ENCODE results near the gene GHRHR.

- no peak for TF ChIP-seq CTCF (IDR thresholded peaks at IDR 0.05)
- TF ChIP-seq POLR2AphosphoS5 (IDR thresholded peaks at IDR 0.05) = no peak
- TF ChIP-seq POLR2A (IDR thresholded peaks at IDR 0.05) = no peak
Observed at GRCh38 chr7:31019509-31019908, 55.8 kb downstream of the GHRHR start.
